ENCODE results near the gene TNFRSF14. TPM values are rescaled to one million over a fixed set of nuclear protein-coding genes. Genes with fewer than 3 reads are reported as not detected.

TNFRSF14 gene
- total and polyA plus RNA-seq, 9 of the 15 experiments (the other 6 are each of a cell fraction or from before 2014, with no cell fraction given), result 0.11 to 2.3 (median 0.68) TPM; not detected in 2

- 0 out of 2 replicates have a peak, but pooled peaks have one; percentile 2 for TF ChIP-seq KLF1 (tag; IDR thresholded peaks at IDR 0.05)
- no peak for TF ChIP-seq MED1 (CRISPR knock-in tag; IDR thresholded peaks at IDR 0.05; ENCODE audit: borderline replicate concordance)
- TF ChIP-seq TAF15 (IDR thresholded peaks at IDR 0.05; ENCODE audit: low read depth, low read length), result no peak
- 0 out of 2 replicates have a peak, but pooled peaks have one; percentile 34 for TF ChIP-seq NFRKB (IDR thresholded peaks at IDR 0.05; ENCODE audit: low read depth)
- no peak for TF ChIP-seq ZNF551 (CRISPR knock-in tag; IDR thresholded peaks at IDR 0.05)
- no peak for TF ChIP-seq SUPT5H (IDR thresholded peaks at IDR 0.05)
- TF ChIP-seq, protein P1, sequence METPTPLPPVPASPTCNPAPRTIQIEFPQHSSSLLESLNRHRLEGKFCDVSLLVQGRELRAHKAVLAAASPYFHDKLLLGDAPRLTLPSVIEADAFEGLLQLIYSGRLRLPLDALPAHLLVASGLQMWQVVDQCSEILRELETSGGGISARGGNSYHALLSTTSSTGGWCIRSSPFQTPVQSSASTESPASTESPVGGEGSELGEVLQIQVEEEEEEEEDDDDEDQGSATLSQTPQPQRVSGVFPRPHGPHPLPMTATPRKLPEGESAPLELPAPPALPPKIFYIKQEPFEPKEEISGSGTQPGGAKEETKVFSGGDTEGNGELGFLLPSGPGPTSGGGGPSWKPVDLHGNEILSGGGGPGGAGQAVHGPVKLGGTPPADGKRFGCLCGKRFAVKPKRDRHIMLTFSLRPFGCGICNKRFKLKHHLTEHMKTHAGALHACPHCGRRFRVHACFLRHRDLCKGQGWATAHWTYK (CRISPR knock-in tag; IDR thresholded peaks at IDR 0.05), result no peak
- TF ChIP-seq POU5F1 (IDR thresholded peaks at IDR 0.05; ENCODE audit: borderline replicate concordance, low read depth, low read length, partially characterized antibody), result no peak
- no peak for TF ChIP-seq ZC3H8 (IDR thresholded peaks at IDR 0.05)
- no peak for TF ChIP-seq ZNF280A (IDR thresholded peaks at IDR 0.05; ENCODE audit: low read depth, partially characterized antibody)
- no peak for TF ChIP-seq SP2 (IDR thresholded peaks at IDR 0.05; ENCODE audit: extremely low read depth, low read depth, low read length, poor library complexity, severe bottlenecking)
- TF ChIP-seq ZNF140 (CRISPR knock-in tag; IDR thresholded peaks at IDR 0.05), result no peak
- TF ChIP-seq, protein P2, sequence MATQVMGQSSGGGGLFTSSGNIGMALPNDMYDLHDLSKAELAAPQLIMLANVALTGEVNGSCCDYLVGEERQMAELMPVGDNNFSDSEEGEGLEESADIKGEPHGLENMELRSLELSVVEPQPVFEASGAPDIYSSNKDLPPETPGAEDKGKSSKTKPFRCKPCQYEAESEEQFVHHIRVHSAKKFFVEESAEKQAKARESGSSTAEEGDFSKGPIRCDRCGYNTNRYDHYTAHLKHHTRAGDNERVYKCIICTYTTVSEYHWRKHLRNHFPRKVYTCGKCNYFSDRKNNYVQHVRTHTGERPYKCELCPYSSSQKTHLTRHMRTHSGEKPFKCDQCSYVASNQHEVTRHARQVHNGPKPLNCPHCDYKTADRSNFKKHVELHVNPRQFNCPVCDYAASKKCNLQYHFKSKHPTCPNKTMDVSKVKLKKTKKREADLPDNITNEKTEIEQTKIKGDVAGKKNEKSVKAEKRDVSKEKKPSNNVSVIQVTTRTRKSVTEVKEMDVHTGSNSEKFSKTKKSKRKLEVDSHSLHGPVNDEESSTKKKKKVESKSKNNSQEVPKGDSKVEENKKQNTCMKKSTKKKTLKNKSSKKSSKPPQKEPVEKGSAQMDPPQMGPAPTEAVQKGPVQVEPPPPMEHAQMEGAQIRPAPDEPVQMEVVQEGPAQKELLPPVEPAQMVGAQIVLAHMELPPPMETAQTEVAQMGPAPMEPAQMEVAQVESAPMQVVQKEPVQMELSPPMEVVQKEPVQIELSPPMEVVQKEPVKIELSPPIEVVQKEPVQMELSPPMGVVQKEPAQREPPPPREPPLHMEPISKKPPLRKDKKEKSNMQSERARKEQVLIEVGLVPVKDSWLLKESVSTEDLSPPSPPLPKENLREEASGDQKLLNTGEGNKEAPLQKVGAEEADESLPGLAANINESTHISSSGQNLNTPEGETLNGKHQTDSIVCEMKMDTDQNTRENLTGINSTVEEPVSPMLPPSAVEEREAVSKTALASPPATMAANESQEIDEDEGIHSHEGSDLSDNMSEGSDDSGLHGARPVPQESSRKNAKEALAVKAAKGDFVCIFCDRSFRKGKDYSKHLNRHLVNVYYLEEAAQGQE (IDR thresholded peaks at IDR 0.05; ENCODE audit: borderline replicate concordance), result no peak
- TF ChIP-seq, protein P2 (CRISPR knock-in tag; IDR thresholded peaks at IDR 0.05; ENCODE audit: low read depth), result no peak
- TF ChIP-seq, protein P3, sequence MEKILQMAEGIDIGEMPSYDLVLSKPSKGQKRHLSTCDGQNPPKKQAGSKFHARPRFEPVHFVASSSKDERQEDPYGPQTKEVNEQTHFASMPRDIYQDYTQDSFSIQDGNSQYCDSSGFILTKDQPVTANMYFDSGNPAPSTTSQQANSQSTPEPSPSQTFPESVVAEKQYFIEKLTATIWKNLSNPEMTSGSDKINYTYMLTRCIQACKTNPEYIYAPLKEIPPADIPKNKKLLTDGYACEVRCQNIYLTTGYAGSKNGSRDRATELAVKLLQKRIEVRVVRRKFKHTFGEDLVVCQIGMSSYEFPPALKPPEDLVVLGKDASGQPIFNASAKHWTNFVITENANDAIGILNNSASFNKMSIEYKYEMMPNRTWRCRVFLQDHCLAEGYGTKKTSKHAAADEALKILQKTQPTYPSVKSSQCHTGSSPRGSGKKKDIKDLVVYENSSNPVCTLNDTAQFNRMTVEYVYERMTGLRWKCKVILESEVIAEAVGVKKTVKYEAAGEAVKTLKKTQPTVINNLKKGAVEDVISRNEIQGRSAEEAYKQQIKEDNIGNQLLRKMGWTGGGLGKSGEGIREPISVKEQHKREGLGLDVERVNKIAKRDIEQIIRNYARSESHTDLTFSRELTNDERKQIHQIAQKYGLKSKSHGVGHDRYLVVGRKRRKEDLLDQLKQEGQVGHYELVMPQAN (IDR thresholded peaks at IDR 0.05; ENCODE audit: borderline replicate concordance), result no peak
These were observed 11.9 kb upstream of the TNFRSF14 start (continued) for GRCh38 chr1:2544093-2544874.
